GM18502 (cell line): ENCODE measurements around the gene SELENOH.
"Not testable (repeated sequence)": the region's sequence is repeated elsewhere in the genome, so short reads cannot be mapped to it uniquely, and the experiment has no call there.

Experiments used
- ATAC-seq: cut with Tn5 transposase; IDR thresholded peaks from one replicate; pipeline ENCODE4 v1.9.1; 2021; ENCODE audit warnings: mild to moderate bottlenecking; ENCODE audit not compliant: unreplicated experiment, poor library complexity

SELENOH gene

GRCh38 chr11:57741132-57742086 lies at the start of gene SELENOH:
SELENOH (plus strand) TSS chr11:57741491; CDS start chr11:57741596, 105 bp downstream.
- ATAC-seq = peak; percentile 92

- ATAC-seq = no peak
Measured at GRCh38 chr11:57698843-57699365, 42.4 kb upstream of the SELENOH start.

- ATAC-seq = no peak
Measured at GRCh38 chr11:57699813-57700212, 41.5 kb upstream of the SELENOH start.

- no peak for ATAC-seq
Measured at GRCh38 chr11:57700425-57700824, 40.9 kb upstream of the SELENOH start.

GRCh38 chr11:57703341-57703740 lies 38.0 kb upstream of the SELENOH start:
- ATAC-seq = no peak

GRCh38 chr11:57704932-57705331 lies 36.4 kb upstream of the SELENOH start:
- ATAC-seq = no peak

GRCh38 chr11:57705432-57705831 lies 35.9 kb upstream of the SELENOH start:
- not testable (repeated sequence) for ATAC-seq

- ATAC-seq = no peak
Measured at GRCh38 chr11:57709802-57710367, 31.4 kb upstream of the SELENOH start.

- peak; percentile 50 for ATAC-seq
Measured at GRCh38 chr11:57711414-57712255, 29.7 kb upstream of the SELENOH start, which contains the start of gene MED19. MED19 (minus strand) TSS chr11:57712215; CDS start chr11:57712179, 36 bp downstream.

- ATAC-seq = peak; percentile 94
Measured at GRCh38 chr11:57712256-57713150, 28.8 kb upstream of the SELENOH start, which contains the start of gene TMX2. TMX2 (plus strand) TSS chr11:57712593; CDS start chr11:57712619, 26 bp downstream.

- ATAC-seq = no peak
Measured at GRCh38 chr11:57713835-57714234, 27.5 kb upstream of the SELENOH start.

GRCh38 chr11:57716726-57717125 lies 24.6 kb upstream of the SELENOH start:
- ATAC-seq = not testable (repeated sequence)

- no peak for ATAC-seq
Measured at GRCh38 chr11:57727185-57727584, 14.1 kb upstream of the SELENOH start.

GRCh38 chr11:57728829-57729228 lies 12.5 kb upstream of the SELENOH start:
- no peak for ATAC-seq

- ATAC-seq = no peak
Measured at GRCh38 chr11:57729479-57729878, 11.8 kb upstream of the SELENOH start.

- no peak for ATAC-seq
Measured at GRCh38 chr11:57732661-57733060, 8.6 kb upstream of the SELENOH start.

GRCh38 chr11:57735619-57736298 lies 5.5 kb upstream of the SELENOH start:
- no peak for ATAC-seq

- ATAC-seq = no peak
Measured at GRCh38 chr11:57742087-57742452, 779 bp downstream of the SELENOH start.

GRCh38 chr11:57744357-57744756 lies 3.1 kb downstream of the SELENOH start:
- ATAC-seq = no peak
